Calu3 (cell line): ENCODE measurements around the gene POLR1G. TPM values are rescaled to one million over a fixed set of nuclear protein-coding genes. Genes with fewer than 3 reads are reported as not detected.

Source experiments
- BruUV-seq: library from RNA; stranded (reverse); fragments of 400-500 nt; replicated peaks from 2 replicates; lab custom pipeline; 2021; lab: Mats Ljungman, UMichigan
- CTCF ChIA-PET: fragments of 300-600 bp; sonication (Branson Sonifier 250); formaldehyde crosslinking; loops from one replicate; lab custom pipeline; 2022; ENCODE audit warnings: antibody characterized with exemption; lab: Charles Lee
- DNase-seq: peaks from one replicate; pipeline ENCODE4 v3.0.0; 2022
- H3K27ac Mint-ChIP-seq: one replicate; pipeline ENCODE4 v1.8.0; 2022; ENCODE audit warnings: mixed read lengths; ENCODE audit not compliant: unreplicated experiment
- H3K27me3 Mint-ChIP-seq: one replicate; pipeline ENCODE4 v1.8.0; 2022; ENCODE audit warnings: mixed read lengths; ENCODE audit not compliant: unreplicated experiment
- H3K36me3 Mint-ChIP-seq: one replicate; pipeline ENCODE4 v1.8.0; 2022; ENCODE audit warnings: mild to moderate bottlenecking, moderate library complexity, mixed read lengths; ENCODE audit not compliant: insufficient read depth, unreplicated experiment
- H3K4me1 Mint-ChIP-seq: one replicate; pipeline ENCODE4 v1.8.0; 2022; ENCODE audit warnings: mild to moderate bottlenecking, low read depth, mixed read lengths; ENCODE audit not compliant: unreplicated experiment
- H3K4me3 Mint-ChIP-seq: one replicate; pipeline ENCODE4 v1.8.0; 2022; ENCODE audit warnings: mild to moderate bottlenecking, low read depth, moderate library complexity, mixed read lengths; ENCODE audit not compliant: unreplicated experiment
- H3K9me3 Mint-ChIP-seq: one replicate; pipeline ENCODE4 v1.8.0; 2022; ENCODE audit warnings: low read depth, mixed read lengths; ENCODE audit not compliant: unreplicated experiment
- intact Hi-C: fragments of 100-400 bp; cut with micrococcal nuclease; formaldehyde crosslinking; loops from one replicate; pipeline ENCODE4 v1.10.0; 2022; ENCODE audit not compliant: unreplicated experiment
- total RNA-seq: library from RNA; stranded (reverse); gene quantifications from 2 replicates; pipeline ENCODE4 v1.2.3, GENCODE V29; 2022
- TF ChIP-seq, protein P1 (sequence below): fragments of 200-600 bp; IDR thresholded peaks from one replicate; pipeline ENCODE4 v1.8.0; 2022; ENCODE audit warnings: antibody characterized with exemption; ENCODE audit not compliant: unreplicated experiment

Gene POLR1G
- total RNA-seq, 1 experiment from 2014 or later: 25.8 TPM

DNA sequence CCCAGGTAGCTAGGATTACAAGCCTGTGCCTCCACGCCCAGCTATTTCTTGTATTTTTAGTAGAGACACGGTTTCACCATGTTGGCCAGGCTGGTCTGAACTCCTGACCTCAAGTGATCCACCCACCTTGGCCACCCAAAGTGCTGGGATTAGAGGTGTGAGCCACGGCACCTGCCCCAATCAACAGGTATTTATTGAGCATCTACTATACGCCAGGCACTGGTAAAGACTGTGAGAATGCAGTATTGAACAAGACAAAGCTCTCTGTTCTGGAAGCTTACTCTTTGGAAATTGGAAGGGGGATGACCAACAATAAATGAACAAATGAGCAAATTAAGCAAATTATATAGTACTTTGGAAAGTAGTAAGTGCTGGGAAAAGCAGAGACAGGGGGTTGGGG lies 38.7 kb downstream of the POLR1G start:
- Mint-ChIP-seq H3K36me3 (peaks cover 61% of the 10 kb centered on the region), H3K4me3 (no peak overlapping the region), H3K27me3 (no peaks in the 10 kb centered on the region), H3K4me1 (peaks cover 71% of the 10 kb centered on the region), H3K9me3 (no peaks in the 10 kb centered on the region), H3K27ac (peak overlapping the region; percentile 98)
- intact Hi-C loops: no loop called here
- DNase-seq: no peak
- CTCF ChIA-PET: interaction anchor here (0.6 to 1.5 kb wide), 5 partner anchors 12 to 113 kb away, joined by 3 to 6 read pairs (median 5); no protein-coding TSS in a partner anchor
- BruUV-seq: no TSS peak
- TF ChIP-seq, protein P1, sequence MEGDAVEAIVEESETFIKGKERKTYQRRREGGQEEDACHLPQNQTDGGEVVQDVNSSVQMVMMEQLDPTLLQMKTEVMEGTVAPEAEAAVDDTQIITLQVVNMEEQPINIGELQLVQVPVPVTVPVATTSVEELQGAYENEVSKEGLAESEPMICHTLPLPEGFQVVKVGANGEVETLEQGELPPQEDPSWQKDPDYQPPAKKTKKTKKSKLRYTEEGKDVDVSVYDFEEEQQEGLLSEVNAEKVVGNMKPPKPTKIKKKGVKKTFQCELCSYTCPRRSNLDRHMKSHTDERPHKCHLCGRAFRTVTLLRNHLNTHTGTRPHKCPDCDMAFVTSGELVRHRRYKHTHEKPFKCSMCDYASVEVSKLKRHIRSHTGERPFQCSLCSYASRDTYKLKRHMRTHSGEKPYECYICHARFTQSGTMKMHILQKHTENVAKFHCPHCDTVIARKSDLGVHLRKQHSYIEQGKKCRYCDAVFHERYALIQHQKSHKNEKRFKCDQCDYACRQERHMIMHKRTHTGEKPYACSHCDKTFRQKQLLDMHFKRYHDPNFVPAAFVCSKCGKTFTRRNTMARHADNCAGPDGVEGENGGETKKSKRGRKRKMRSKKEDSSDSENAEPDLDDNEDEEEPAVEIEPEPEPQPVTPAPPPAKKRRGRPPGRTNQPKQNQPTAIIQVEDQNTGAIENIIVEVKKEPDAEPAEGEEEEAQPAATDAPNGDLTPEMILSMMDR: no peak

DNA sequence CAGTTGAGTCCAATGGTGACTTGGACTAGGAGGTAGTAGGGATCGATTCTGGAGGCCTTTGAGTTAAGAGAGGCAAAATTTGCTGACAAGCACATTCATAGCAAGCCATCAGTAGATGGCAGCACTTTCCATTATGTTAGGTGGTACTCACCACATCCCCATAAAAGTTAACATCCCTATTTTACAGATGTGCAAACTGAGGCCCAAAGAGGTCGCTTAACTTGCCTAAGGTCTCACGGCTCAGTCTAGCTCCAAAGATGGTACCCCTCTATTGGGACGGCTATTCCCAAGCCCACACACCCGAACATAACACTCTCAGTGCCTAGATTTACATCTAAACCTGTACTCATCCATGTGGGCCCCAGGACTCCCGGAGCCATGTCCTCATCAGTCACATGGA lies 39.9 kb downstream of the POLR1G start:
- H3K9me3 Mint-ChIP-seq: no peaks in the 10 kb centered on the region
- no TSS peak for BruUV-seq
- H3K4me3 Mint-ChIP-seq: no peak overlapping the region
- peak overlapping the region; percentile 27 for H3K27ac Mint-ChIP-seq
- intact Hi-C loops: no loop called here
- TF ChIP-seq, protein P1: peak; percentile 69
- H3K36me3 Mint-ChIP-seq: peaks cover 61% of the 10 kb centered on the region
- peak; percentile 47 for DNase-seq
- H3K4me1 Mint-ChIP-seq: peaks cover 63% of the 10 kb centered on the region
- CTCF ChIA-PET: interaction anchor here (1.2 to 1.5 kb wide), 2 partner anchors 33 to 112 kb away, joined by 3 to 6 read pairs; no protein-coding TSS in a partner anchor
- no peaks in the 10 kb centered on the region for H3K27me3 Mint-ChIP-seq

DNA sequence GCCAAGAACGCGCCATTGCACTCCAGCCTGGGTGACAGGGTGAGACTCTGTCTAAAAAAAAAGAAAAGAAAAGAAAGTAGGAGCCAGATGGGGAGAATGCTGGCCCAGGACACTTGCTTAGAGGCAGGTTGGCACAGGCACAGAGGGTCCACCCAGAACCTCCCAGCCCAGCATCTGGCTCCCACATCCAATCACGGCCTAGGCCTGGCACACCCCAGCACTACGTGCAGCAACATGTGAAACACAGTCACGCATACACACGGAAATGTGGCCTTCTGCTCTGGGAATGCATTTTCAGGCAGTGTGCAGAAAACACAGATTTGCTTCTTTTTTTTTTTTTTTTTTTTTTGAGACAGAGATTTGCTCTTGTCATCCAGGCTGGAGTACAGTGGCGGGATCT lies 40.5 kb downstream of the POLR1G start:
- no TSS peak for BruUV-seq
- CTCF ChIA-PET: interaction anchor here (0.6 to 1.0 kb wide), 4 partner anchors 9 to 62 kb away, joined by 3 to 6 read pairs (median 4); no protein-coding TSS in a partner anchor
- peaks cover 68% of the 10 kb centered on the region for H3K36me3 Mint-ChIP-seq
- no peak overlapping the region for H3K4me3 Mint-ChIP-seq
- intact Hi-C loops: no loop called here
- DNase-seq: no peak
- no peak overlapping the region for H3K27ac Mint-ChIP-seq
- H3K27me3 Mint-ChIP-seq: no peaks in the 10 kb centered on the region
- TF ChIP-seq, protein P1: no peak
- H3K9me3 Mint-ChIP-seq: no peaks in the 10 kb centered on the region
- H3K4me1 Mint-ChIP-seq: peaks cover 68% of the 10 kb centered on the region

DNA sequence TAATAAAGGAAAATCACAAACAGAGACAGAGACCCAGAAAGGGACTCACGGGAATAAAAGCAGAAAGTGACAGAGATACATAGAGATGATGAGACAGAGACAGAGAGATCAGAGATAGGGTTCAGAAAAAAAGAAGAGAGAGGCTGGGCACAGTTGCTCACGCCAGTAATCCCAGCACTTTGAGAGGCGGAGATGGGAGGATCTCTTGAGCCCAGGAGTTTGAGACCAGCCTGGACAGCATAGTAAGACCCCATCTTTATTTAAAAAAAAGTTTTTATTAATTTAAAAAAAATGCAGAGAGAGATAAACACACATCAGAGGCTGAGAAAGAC lies 41.9 kb downstream of the POLR1G start:
- TF ChIP-seq, protein P1: no peak
- peaks cover 59% of the 10 kb centered on the region for H3K4me1 Mint-ChIP-seq
- no peak for DNase-seq

More for the DNA sequence above, 41.9 kb downstream of the POLR1G start:
- Mint-ChIP-seq H3K9me3 (no peaks in the 10 kb centered on the region), H3K27ac (peak overlapping the region; percentile 16), H3K36me3 (peaks cover 59% of the 10 kb centered on the region), H3K4me3 (peak overlapping the region; percentile 40), H3K27me3 (no peaks in the 10 kb centered on the region)
- no TSS peak for BruUV-seq
- intact Hi-C loops: no loop called here
- CTCF ChIA-PET: interaction anchor here (1.0 to 2.4 kb wide), 4 partner anchors 9 to 37 kb away, joined by 4 to 10 read pairs (median 6); partner anchors contain the start of gene FOSB
